ENCODE data around the gene SIN3A.
"Not testable (repeated sequence)": the region's sequence is repeated elsewhere in the genome, so short reads cannot be mapped to it uniquely, and the experiment has no call there.

Gene SIN3A

GRCh38 chr15:75333654-75334419 is 117.7 kb downstream of the SIN3A start:
- DNase-seq (ENCODE audit: low spot score): not testable (repeated sequence)

DNA sequence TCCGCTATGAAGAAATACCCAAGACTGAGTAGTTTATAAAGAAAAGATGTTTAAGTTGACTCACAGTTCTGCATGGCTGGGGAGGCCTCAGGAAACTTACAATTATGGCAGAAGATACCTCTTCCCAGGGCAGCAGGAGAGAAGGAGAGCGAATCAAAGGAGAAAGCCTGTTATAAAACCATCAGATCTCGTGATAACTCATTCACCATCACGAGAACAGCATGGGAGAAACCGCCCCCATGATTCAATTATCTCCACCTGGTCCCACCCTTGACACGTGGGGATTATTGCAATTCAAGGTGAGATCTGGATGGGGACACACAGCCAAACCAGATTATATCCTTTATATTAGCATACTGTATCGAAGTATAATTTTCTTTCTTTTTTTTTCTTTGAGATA is 119.4 kb downstream of the SIN3A start:
- DNase-seq (ENCODE audit: low spot score): not testable (repeated sequence)

GRCh38 chr15:75329571-75329970 is 121.9 kb downstream of the SIN3A start:
- DNase-seq (ENCODE audit: low spot score): no peak

DNA sequence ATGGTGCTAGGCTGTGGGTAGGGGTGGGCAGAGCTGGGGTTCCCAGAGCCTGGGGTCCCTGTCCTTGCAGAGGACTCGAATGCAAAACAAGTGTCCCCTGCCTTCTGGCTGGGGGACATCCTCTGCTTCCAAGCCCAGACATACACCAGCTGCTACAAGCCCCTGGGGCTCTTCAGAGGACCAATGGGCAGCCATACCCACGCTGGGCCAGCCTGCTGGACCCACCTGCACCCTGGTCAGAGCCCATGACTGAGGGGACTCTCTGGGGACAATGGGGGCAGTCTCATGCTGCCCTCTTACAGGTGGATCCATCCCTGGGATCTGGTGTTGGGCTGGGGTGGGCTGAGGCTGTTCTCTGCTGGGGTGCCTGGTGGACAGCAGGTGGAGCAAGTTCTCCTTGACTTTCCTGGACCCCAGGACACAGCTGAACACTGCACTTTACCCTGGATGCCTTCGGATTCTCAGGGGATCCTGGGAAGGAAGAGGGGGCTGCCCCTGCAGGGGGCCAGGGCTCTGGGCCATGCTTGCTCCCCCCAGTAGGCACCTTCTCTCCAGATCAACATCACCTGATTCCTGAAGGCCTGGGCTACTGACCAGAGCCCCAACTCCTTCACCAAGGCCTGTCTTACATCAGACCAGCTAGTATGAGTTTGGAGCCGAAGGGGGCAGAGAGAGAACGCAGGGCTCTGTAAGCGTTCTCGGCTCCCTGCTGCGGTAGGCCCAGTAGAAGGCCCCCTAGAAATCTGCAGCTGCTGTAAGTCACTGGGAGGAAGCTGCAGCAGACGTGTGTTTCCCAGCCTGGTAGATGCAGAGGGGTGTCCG is 122.8 kb downstream of the SIN3A start:
- no peak for DNase-seq (ENCODE audit: low spot score)

DNA sequence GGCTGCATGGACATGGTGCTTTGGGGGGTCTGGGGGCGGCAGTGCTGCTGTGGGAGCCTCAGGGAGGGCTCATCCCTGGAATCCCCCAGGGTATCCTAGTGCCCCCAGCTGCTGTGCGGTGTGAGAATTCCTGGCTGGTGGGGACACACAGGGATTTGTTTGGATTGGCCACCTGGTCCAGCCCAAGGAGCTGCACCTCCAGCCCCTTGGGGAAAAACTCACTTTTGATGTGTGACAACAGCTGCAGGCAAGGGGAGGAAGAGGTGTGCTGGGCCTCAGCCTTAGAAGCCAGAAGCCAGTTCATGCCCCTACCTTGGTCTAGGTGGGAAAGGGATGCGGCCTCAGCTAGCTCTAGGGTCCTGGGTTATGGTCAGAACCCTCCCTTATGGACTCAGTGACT is 124.0 kb downstream of the SIN3A start:
- no peak for DNase-seq (ENCODE audit: low spot score)

GRCh38 chr15:75327005-75327404 is 124.5 kb downstream of the SIN3A start:
- DNase-seq (ENCODE audit: low spot score): no peak

- no peak for DNase-seq (ENCODE audit: low spot score)
Observed at GRCh38 chr15:75325922-75326321, 125.6 kb downstream of the SIN3A start.

DNA sequence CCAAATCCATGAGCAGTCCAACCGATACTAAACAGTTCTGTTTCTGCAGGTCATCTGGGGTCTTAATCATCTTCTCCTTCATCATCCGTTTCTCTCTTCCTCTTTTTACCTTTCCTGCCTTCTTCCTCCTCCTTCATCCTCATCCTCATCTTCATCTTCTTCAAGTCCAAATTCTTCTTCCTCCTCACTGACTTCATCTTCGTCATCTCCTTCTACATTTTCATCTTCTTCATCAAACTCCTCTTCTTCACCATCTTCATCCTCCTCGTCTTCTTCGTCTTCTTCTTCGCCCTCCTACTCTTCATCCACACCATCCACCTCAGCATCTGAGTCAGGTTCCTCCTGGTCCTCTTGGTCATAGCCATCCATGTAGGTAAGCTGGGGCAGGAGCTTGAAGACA is 129.8 kb downstream of the SIN3A start:
- DNase-seq (ENCODE audit: low spot score): no peak
